MM.1S (cell line): ENCODE results near the gene CSDE1.

Source experiments
- DNase-seq: peaks from one replicate; pipeline ENCODE4 v3.0.0-alpha.2; 2015
- H2AFZ ChIP-seq: fragments of 300-600 bp; sonication (generic); 2 replicates; pipeline ENCODE4 v1.6.0; 2016; ENCODE audit warnings: antibody characterized with exemption, low read length
- H3F3A ChIP-seq: fragments of 300-600 bp; sonication (generic); 2 replicates; pipeline ENCODE4 v1.6.1; 2016; ENCODE audit warnings: mild to moderate bottlenecking, antibody characterized with exemption, low read length, moderate library complexity, mixed read lengths; ENCODE audit not compliant: insufficient read depth
- H3K27ac ChIP-seq: fragments of 300-600 bp; sonication (generic); 2 replicates; pipeline ENCODE4 v1.5.1; 2016; ENCODE audit warnings: mild to moderate bottlenecking, low read length
- H3K27me3 ChIP-seq: fragments of 300-600 bp; sonication (generic); replicated peaks from 2 replicates; pipeline ENCODE4 v1.6.0; 2016; ENCODE audit warnings: low read length; ENCODE audit not compliant: insufficient read depth
- H3K36me3 ChIP-seq: fragments of 300-600 bp; sonication (generic); replicated peaks from 2 replicates; pipeline ENCODE4 v1.6.1; 2016; ENCODE audit warnings: mild to moderate bottlenecking, low read length, mixed read lengths; ENCODE audit not compliant: insufficient read depth
- H3K4me1 ChIP-seq: fragments of 300-600 bp; sonication (generic); 2 replicates; pipeline ENCODE4 v1.6.1; 2016; ENCODE audit warnings: low read length, mixed read lengths
- H3K4me2 ChIP-seq: fragments of 300-600 bp; sonication (generic); 2 replicates; pipeline ENCODE4 v1.6.0; 2016; ENCODE audit warnings: low read depth, low read length
- H3K4me3 ChIP-seq: fragments of 300-600 bp; sonication (generic); 2 replicates; pipeline ENCODE4 v1.5.1; 2016; ENCODE audit warnings: low read length, mixed read lengths
- H3K79me2 ChIP-seq: fragments of 300-600 bp; sonication (generic); 2 replicates; pipeline ENCODE4 v1.6.1; 2016; ENCODE audit warnings: mixed run types, low read length, mixed read lengths
- H3K9ac ChIP-seq: fragments of 300-600 bp; sonication (generic); 2 replicates; pipeline ENCODE4 v1.6.1; 2016; ENCODE audit warnings: low read length, mixed read lengths
- H3K9me2 ChIP-seq: fragments of 300-600 bp; sonication (generic); replicated peaks from 2 replicates; pipeline ENCODE4 v1.6.1; 2016; ENCODE audit warnings: mild to moderate bottlenecking, low read length, mixed read lengths; ENCODE audit not compliant: insufficient read depth
- H3K9me3 ChIP-seq: fragments of 300-600 bp; sonication (generic); replicated peaks from 2 replicates; pipeline ENCODE4 v1.6.1; 2016; ENCODE audit warnings: mild to moderate bottlenecking, low read length, mixed read lengths; ENCODE audit not compliant: insufficient read depth
- H4K20me1 ChIP-seq: fragments of 300-600 bp; sonication (generic); 2 replicates; pipeline ENCODE4 v1.6.1; 2016; ENCODE audit warnings: mild to moderate bottlenecking, low read length, moderate library complexity, mixed read lengths; ENCODE audit not compliant: insufficient read depth
- CTCF ChIP-seq: fragments of 300-600 bp; sonication (generic); IDR thresholded peaks from 2 replicates; pipeline ENCODE4 v1.5.1; 2016; ENCODE audit warnings: antibody characterized with exemption, low read length, mixed read lengths
- EZH2 ChIP-seq: fragments of 300-600 bp; sonication (generic); optimal IDR thresholded peaks from 2 replicates; pipeline ENCODE3; 2017; ENCODE audit warnings: low read depth, mild to moderate bottlenecking, antibody characterized with exemption, low read length, mixed read lengths
- EZH2phosphoT487 ChIP-seq: fragments of 300-600 bp; sonication (generic); IDR thresholded peaks from 2 replicates; pipeline ENCODE4 v1.6.1; 2018; ENCODE audit warnings: antibody characterized with exemption, low read length

CSDE1 gene

DNA sequence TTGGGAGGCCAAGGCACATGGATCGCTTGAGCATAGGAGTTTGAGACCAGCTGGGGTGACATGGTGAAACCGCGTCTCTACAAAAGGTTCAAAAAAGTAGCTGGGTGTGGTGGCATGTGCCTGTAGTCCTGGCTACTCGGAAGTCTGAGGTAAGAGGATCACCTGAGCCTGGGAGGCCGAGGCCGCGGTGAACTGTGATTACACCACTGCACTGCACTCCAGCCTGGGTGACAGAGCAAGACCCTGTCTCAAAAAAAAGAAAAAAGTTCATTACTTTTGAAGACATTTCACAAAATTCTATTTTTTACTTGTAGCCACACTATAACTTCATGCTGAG lies 85.9 kb downstream of the CSDE1 start:
- peak overlapping the region; percentile 55; the same call in 1 of the 2 replicates for H3K4me2 ChIP-seq
- H3K9ac ChIP-seq, result peak overlapping the region; percentile 40
- peaks cover 26% of the 10 kb centered on the region for H3K79me2 ChIP-seq
- no peaks in the 10 kb centered on the region for H3K27me3 ChIP-seq
- no peaks in the 10 kb centered on the region for H4K20me1 ChIP-seq
- peaks cover 21% of the 10 kb centered on the region for H3F3A ChIP-seq
- no peaks in the 10 kb centered on the region for H3K36me3 ChIP-seq
- H3K9me3 ChIP-seq, result no peaks in the 10 kb centered on the region
- peak overlapping the region; percentile 15; the same call in 1 of the 2 replicates for H3K4me3 ChIP-seq
- H3K4me1 ChIP-seq, result peaks cover 10% of the 10 kb centered on the region
- H3K27ac ChIP-seq, result peak overlapping the region; percentile 83
- TF ChIP-seq CTCF, result no peak
- no peak for TF ChIP-seq EZH2phosphoT487
- TF ChIP-seq EZH2, result no peak
- 0 out of 2 replicates have a peak overlapping the region, but pooled peaks have one; percentile 42 for H2AFZ ChIP-seq
- H3K9me2 ChIP-seq, result no peaks in the 10 kb centered on the region
- DNase-seq, result peak; percentile 14

GRCh38 chr1:114671011-114671938 lies 86.5 kb downstream of the CSDE1 start:
- Histone ChIP-seq H2AFZ (0 out of 2 replicates have a peak overlapping the region, but pooled peaks have one; percentile 42), H3K27ac (peak overlapping the region; percentile 83), H3K36me3 (no peaks in the 10 kb centered on the region), H3K4me3 (peak overlapping the region; percentile 15; the same call in 1 of the 2 replicates), H3K9me2 (no peaks in the 10 kb centered on the region), H3K79me2 (peaks cover 33% of the 10 kb centered on the region), H3K9ac (peak overlapping the region; percentile 40; the same call in 1 of the 2 replicates), H4K20me1 (no peaks in the 10 kb centered on the region), H3K4me2 (peak overlapping the region; percentile 55), H3F3A (peaks cover 21% of the 10 kb centered on the region), H3K4me1 (peaks cover 10% of the 10 kb centered on the region), H3K9me3 (no peaks in the 10 kb centered on the region), H3K27me3 (no peaks in the 10 kb centered on the region)
- TF ChIP-seq CTCF, result peak; percentile 34
- TF ChIP-seq EZH2phosphoT487, result no peak
- TF ChIP-seq EZH2, result no peak
- DNase-seq, result peak; percentile 10

GRCh38 chr1:114670083-114671010 lies 87.4 kb downstream of the CSDE1 start:
- H3K27me3 ChIP-seq, result no peaks in the 10 kb centered on the region
- peaks cover 42% of the 10 kb centered on the region for H3K79me2 ChIP-seq
- H3F3A ChIP-seq, result peaks cover 21% of the 10 kb centered on the region
- H4K20me1 ChIP-seq, result no peaks in the 10 kb centered on the region
- TF ChIP-seq EZH2, result no peak
- TF ChIP-seq CTCF, result no peak
- no peak for TF ChIP-seq EZH2phosphoT487
- H3K27ac ChIP-seq, result peak overlapping the region; percentile 99
- DNase-seq, result peak; percentile 85
- peak overlapping the region; percentile 74 for H3K4me3 ChIP-seq
- H3K36me3 ChIP-seq, result no peaks in the 10 kb centered on the region
- H3K9me3 ChIP-seq, result no peaks in the 10 kb centered on the region
- peaks cover 10% of the 10 kb centered on the region for H3K4me1 ChIP-seq
- peak overlapping the region; percentile 36; the same call in 1 of the 2 replicates for H2AFZ ChIP-seq
- no peaks in the 10 kb centered on the region for H3K9me2 ChIP-seq
- peak overlapping the region; percentile 91 for H3K4me2 ChIP-seq
- H3K9ac ChIP-seq, result peak overlapping the region; percentile 88
